H1 (cell line): ENCODE data around the gene CBLB.

Experiments
- BRCA1 ChIP-seq: IDR thresholded peaks from 2 replicates; pipeline ENCODE4 v1.6.1; 2012; ENCODE audit warnings: low read depth, low read length, improper control_type of control experiment
- CHD1 ChIP-seq: IDR thresholded peaks from 2 replicates; pipeline ENCODE4 v1.6.1; 2012; ENCODE audit warnings: low read depth, low read length, improper control_type of control experiment
- CTCF ChIP-seq, 3 experiments: IDR thresholded peaks; 1 replicate in 2 of 3; 2 replicates in 1 of 3; pipeline versions ENCODE4 v1.5.1 to v1.6.1; 2011; ENCODE audit warnings: low read length in 3 of 3, mild to moderate bottlenecking in 3 of 3, inconsistent platforms in 2 of 3, low read depth in 1 of 3, moderate library complexity in 1 of 3; ENCODE audit not compliant: insufficient read depth in 1 of 3; ENCODE audit errors: control extremely low read depth in 1 of 3
- EZH2 ChIP-seq: fragments of 200-600 bp; sonication (generic); IDR thresholded peaks from 2 replicates; pipeline ENCODE4 v1.7.1; 2012; ENCODE audit warnings: low read depth, mild to moderate bottlenecking, moderate library complexity, low read length, inconsistent platforms; ENCODE audit not compliant: severe bottlenecking
- GTF2F1 ChIP-seq: IDR thresholded peaks from 2 replicates; pipeline ENCODE4 v1.6.1; 2012; ENCODE audit warnings: low read depth, low read length, improper control_type of control experiment, borderline replicate concordance
- KDM1A ChIP-seq: fragments of 200-600, 300-600 bp; sonication (generic); IDR thresholded peaks from 2 replicates; pipeline ENCODE4 v1.7.1; 2016; ENCODE audit warnings: mild to moderate bottlenecking, low read length, borderline replicate concordance
- MAFK ChIP-seq: IDR thresholded peaks from 2 replicates; pipeline ENCODE4 v1.6.1; 2012; ENCODE audit warnings: low read depth, mild to moderate bottlenecking, improper control_type of control experiment, low read length
- POLR2A ChIP-seq, 2 experiments: IDR thresholded peaks; 1 replicate in 1 of 2; 2 replicates in 1 of 2; pipeline ENCODE4 v1.6.1; 2011; ENCODE audit warnings: low read depth in 2 of 2, low read length in 2 of 2, mild to moderate bottlenecking in 2 of 2; ENCODE audit errors: control extremely low read depth in 1 of 2
- POLR2AphosphoS5 ChIP-seq: IDR thresholded peaks from 2 replicates; pipeline ENCODE4 v1.6.1; 2011; ENCODE audit warnings: low read depth, low read length

- TF ChIP-seq POLR2A (IDR thresholded peaks at IDR 0.05; ENCODE audit: control extremely low read depth in 1 of 2, low read depth in 2 of 2, low read length in 2 of 2) (no peak), CTCF (IDR thresholded peaks at IDR 0.05; ENCODE audit: control extremely low read depth in 1 of 3, insufficient read depth in 1 of 3, low read depth in 1 of 3, low read length in 3 of 3) (no peak), MAFK (no peak), GTF2F1 (no peak), CHD1 (no peak), BRCA1 (no peak), EZH2 (no peak), KDM1A (no peak), POLR2AphosphoS5 (no peak)
These were observed 44.7 kb downstream of the CBLB start for GRCh38 chr3:105824129-105824528.
